RWPE1 (cell line): ENCODE results near the gene FRMD3.
A peak's percentile ranks its signal among the peaks of the same experiment; 100 is the strongest.

Experiments
- CTCF ChIA-PET: fragments of 350-600 bp; sonication (Branson Sonifier 250); formaldehyde crosslinking; extraction: SDS; loops from one replicate; lab custom pipeline; 2021; lab: Yijun Ruan, JAX
- POLR2A ChIA-PET: fragments of 400-600 bp; formaldehyde crosslinking; extraction: SDS; loops from one replicate; lab custom pipeline; 2020; ENCODE audit warnings: antibody characterized with exemption; ENCODE audit not compliant: low non-redundant PET; lab: Yijun Ruan, JAX
- DNase-seq: peaks from one replicate; pipeline ENCODE4 v3.0.0; 2012; ENCODE audit warnings: low spot score
- H3K27ac ChIP-seq: fragments of 450-650 bp; 2 replicates; pipeline ENCODE4 v1.5.1; 2017
- CTCF ChIP-seq: fragments of 450-650 bp; conservative IDR thresholded peaks from 2 replicates; pipeline ENCODE4 v1.5.1; 2017; ENCODE audit warnings: low read depth, mild to moderate bottlenecking

FRMD3 gene

GRCh38 chr9:83538172-83538889 lies at the start of gene FRMD3:
TSS of gene FRMD3 (minus strand) at chr9:83538401. CDS start at chr9:83538231, 170 bp downstream.
- peak; percentile 42 for DNase-seq
- no peak within 1 kb of the TSS for H3K27ac ChIP-seq
- CTCF ChIA-PET, result interaction anchor here (0.6 to 1.7 kb wide), 6 partner anchors 17 to 319 kb away, joined by 3 to 7 read pairs (median 3); no protein-coding TSS in a partner anchor
- TF ChIP-seq CTCF, result peak; percentile 43
- POLR2A ChIA-PET, result no interaction called here

DNA sequence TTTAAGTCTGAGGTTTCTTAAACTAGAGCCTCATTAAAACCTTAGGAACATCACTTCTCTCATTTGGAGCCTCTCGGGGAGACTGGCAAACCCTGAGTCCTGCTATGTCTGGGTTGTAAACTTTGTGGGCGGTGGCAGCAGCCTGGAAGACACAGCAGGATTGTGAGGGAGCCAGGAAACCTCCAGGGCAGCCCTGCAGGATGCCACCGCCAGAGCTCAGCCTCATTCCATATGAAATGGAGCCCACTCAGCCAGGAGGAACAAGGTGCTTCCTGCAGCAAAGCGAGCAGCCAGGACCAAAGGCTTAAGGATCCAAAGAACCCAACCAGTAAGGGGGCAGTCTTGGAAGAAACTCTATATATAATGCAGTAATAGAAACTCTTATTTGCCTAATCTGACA lies 46.8 kb upstream of the FRMD3 start:
- CTCF ChIA-PET, result interaction anchor here (0.6 to 1.0 kb wide), 2 partner anchors 15 to 365 kb away, joined by 3 to 5 read pairs; no protein-coding TSS in a partner anchor

DNA sequence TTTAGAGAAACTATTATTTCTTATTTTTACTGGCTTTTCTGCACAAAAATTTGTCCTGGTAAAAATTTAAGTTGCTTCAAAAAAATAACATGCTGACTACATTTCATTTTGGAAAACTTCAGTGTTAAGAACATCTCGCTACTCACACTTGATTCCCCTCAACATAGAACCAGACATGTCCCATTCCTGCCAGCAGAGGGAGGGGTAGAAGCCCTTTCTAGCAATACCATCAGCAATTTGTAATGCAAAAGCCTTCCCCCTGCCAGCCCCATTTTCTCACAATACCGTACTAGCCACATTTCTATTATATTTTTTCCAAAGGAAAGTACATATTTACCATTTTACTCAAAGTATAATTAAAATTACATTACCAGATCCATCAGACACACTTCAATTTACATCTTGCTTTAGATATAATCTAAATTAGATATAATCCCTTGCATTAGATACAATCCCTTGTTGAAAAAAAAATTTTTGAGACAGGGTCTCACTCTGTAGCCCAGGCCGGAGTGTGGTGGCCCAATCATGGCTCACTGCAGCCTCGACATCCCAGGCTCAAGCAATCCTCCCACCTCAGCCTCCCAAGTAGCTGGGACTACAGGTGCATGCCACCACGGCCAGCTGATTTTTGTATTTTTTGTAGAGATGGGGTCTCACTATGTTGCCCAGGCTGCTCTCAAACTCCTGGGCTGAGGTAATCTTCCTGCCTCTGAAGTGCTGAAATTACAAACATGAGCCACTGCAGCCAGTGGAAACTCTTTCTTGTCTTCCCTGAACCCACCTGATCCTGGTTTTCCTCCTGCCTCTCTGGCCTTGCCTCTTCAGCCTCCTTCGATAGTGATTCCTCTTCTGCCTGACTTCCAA lies 45.2 kb upstream of the FRMD3 start:
- peak; percentile 63 for TF ChIP-seq CTCF
- ChIA-PET CTCF (interaction anchor here (0.6 to 0.7 kb wide), 7 partner anchors 53 to 810 kb away, joined by 3 to 6 read pairs (median 3); no protein-coding TSS in a partner anchor), POLR2A (no interaction called here)
- no peak overlapping the region for H3K27ac ChIP-seq
- peak; percentile 70 for DNase-seq

More for the DNA sequence above, 46.8 kb upstream of the FRMD3 start:
- no peak overlapping the region for H3K27ac ChIP-seq
- no peak for TF ChIP-seq CTCF
- no peak for DNase-seq
- POLR2A ChIA-PET, result no interaction called here

GRCh38 chr9:83582029-83582428 lies 43.8 kb upstream of the FRMD3 start:
- CTCF ChIA-PET, result interaction anchor here (0.6 kb wide), 1 partner anchor 351 kb away, joined by 4 read pairs; no protein-coding TSS in a partner anchor
- no peak for TF ChIP-seq CTCF
- H3K27ac ChIP-seq, result no peak overlapping the region
- POLR2A ChIA-PET, result no interaction called here
- DNase-seq, result no peak

GRCh38 chr9:83574482-83574881 lies 36.3 kb upstream of the FRMD3 start:
- no peak for TF ChIP-seq CTCF
- ChIA-PET CTCF (interaction anchor here (0.7 kb wide), 1 partner anchor 263 kb away, joined by 6 read pairs; no protein-coding TSS in a partner anchor), POLR2A (no interaction called here)
- no peak for DNase-seq
- no peak overlapping the region for H3K27ac ChIP-seq

DNA sequence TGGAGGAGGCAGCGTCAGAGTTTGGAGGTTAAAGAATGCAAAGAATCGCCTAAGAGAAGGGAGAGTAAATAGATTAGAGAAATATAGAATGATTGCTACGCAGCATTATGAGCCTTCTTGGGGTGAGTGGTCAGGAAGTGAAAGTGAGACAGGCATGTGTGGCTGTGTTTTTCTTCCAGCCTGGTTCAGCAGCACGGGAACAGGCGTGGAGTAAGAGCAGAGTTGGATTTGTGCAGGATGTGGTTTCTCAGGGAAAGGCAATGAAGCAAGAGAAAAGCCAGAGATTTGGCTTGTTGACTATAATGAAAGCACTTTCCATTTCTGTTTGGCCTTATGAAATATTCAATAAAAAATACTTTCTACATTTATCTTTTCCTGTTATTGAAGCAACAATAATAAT lies 34.3 kb upstream of the FRMD3 start:
- no peak for TF ChIP-seq CTCF
- POLR2A ChIA-PET, result no interaction called here
- no peak overlapping the region for H3K27ac ChIP-seq
- CTCF ChIA-PET, result no interaction called here
- DNase-seq, result no peak
